Measurements from ENCODE around the gene PRPF4.

Gene PRPF4

GRCh38 chr9:113254991-113255390, 20.5 kb upstream of the PRPF4 start:
- TF ChIP-seq CTCF (IDR thresholded peaks at IDR 0.05) (no peak), ZFX (IDR thresholded peaks at IDR 0.05; ENCODE audit: borderline replicate concordance) (no peak)

GRCh38 chr9:113255438-113255837, 20.0 kb upstream of the PRPF4 start:
- H3K27ac ChIP-seq: no peak overlapping the region
- TF ChIP-seq CTCF (IDR thresholded peaks at IDR 0.05) (no peak), ZFX (IDR thresholded peaks at IDR 0.05; ENCODE audit: borderline replicate concordance) (no peak)

More at GRCh38 chr9:113254991-113255390, 20.5 kb upstream of the PRPF4 start:
- no peak overlapping the region for H3K27ac ChIP-seq

GRCh38 chr9:113257863-113258262, 17.6 kb upstream of the PRPF4 start:
- TF ChIP-seq ZFX (IDR thresholded peaks at IDR 0.05; ENCODE audit: borderline replicate concordance) (no peak), CTCF (IDR thresholded peaks at IDR 0.05) (no peak)
- peak overlapping the region; percentile 36 for H3K27ac ChIP-seq

- H3K27ac ChIP-seq: peak overlapping the region; percentile 36
- TF ChIP-seq CTCF (IDR thresholded peaks at IDR 0.05) (no peak), ZFX (IDR thresholded peaks at IDR 0.05; ENCODE audit: borderline replicate concordance) (no peak)
Observed at GRCh38 chr9:113258282-113258681, 17.2 kb upstream of the PRPF4 start.

GRCh38 chr9:113261917-113262671, 13.4 kb upstream of the PRPF4 start:
- no peak for TF ChIP-seq ZFX (IDR thresholded peaks at IDR 0.05; ENCODE audit: borderline replicate concordance)
- no peak for TF ChIP-seq CTCF (IDR thresholded peaks at IDR 0.05)
- H3K27ac ChIP-seq: peak overlapping the region; percentile 41

- no peak for TF ChIP-seq CTCF (IDR thresholded peaks at IDR 0.05)
- TF ChIP-seq ZFX (IDR thresholded peaks at IDR 0.05; ENCODE audit: borderline replicate concordance): no peak
- H3K27ac ChIP-seq: no peak overlapping the region
Observed at GRCh38 chr9:113266174-113266573, 9.3 kb upstream of the PRPF4 start.

GRCh38 chr9:113267911-113268566, 7.4 kb upstream of the PRPF4 start:
- H3K27ac ChIP-seq: no peak overlapping the region
- no peak for TF ChIP-seq ZFX (IDR thresholded peaks at IDR 0.05; ENCODE audit: borderline replicate concordance)
- TF ChIP-seq CTCF (IDR thresholded peaks at IDR 0.05): no peak
